Measurements from ENCODE around the gene DUSP5. TPM values are rescaled to one million over a fixed set of nuclear protein-coding genes. Genes with fewer than 3 reads are reported as not detected.

Gene DUSP5
- polyA plus RNA-seq, 3 donors: 2.0 to 65.3 (median 3.9) TPM

GRCh38 chr10:110495731-110496552 is 1.8 kb upstream of the DUSP5 start:
- no peak overlapping the region for H3K9ac ChIP-seq (ENCODE audit: insufficient read depth, low read length, poor library complexity, severe bottlenecking)
- peak overlapping the region; percentile 66 for H3K4me2 ChIP-seq (replicated peaks; ENCODE audit: extremely low read depth, low read length, poor library complexity, severe bottlenecking)
- no peaks in the 10 kb centered on the region for H3K79me2 ChIP-seq (ENCODE audit: insufficient read depth, low read length)
- peak in 2 of 3 donors; percentile 44 to 72 for DNase-seq
- H4K20me1 ChIP-seq (ENCODE audit: insufficient read depth, low read length): peaks cover 25% of the 10 kb centered on the region
- intact Hi-C loops (cut with micrococcal nuclease): loop anchor here (5.0 kb wide), 4 partner anchors 51 to 189 kb away; no protein-coding TSS in a partner anchor
- peaks cover 17 to 40% of the 10 kb centered on the region in 2 donors for H3K27me3 ChIP-seq (ENCODE audit: control insufficient read depth in 2 of 2, insufficient read depth in 2 of 2, low read length in 2 of 2)
- no peak for TF ChIP-seq CTCF (IDR thresholded peaks at IDR 0.05)
- H2AFZ ChIP-seq (ENCODE audit: insufficient read depth, low read depth, low read length, poor library complexity, severe bottlenecking): no peak overlapping the region
- Mint-ChIP-seq H3K27me3 (ENCODE audit: low read depth in 3 of 3) (peaks cover 46 to 57% (median 56%) of the 10 kb centered on the region in 3 donors), H3K9me3 (peaks cover 0 to 10% (median 7%) of the 10 kb centered on the region in 7 donors), H3K4me3 (peak overlapping the region; percentile 87 to 91), H3K4me1 (peaks cover 54% of the 10 kb centered on the region), H3K36me3 (peaks cover 7 to 29% of the 10 kb centered on the region in 2 donors), H3K27ac (peak overlapping the region; percentile 76 to 93 (median 91))
- H3K36me3 ChIP-seq (replicated peaks in 1 of 2; ENCODE audit: control insufficient read depth in 1 of 2, insufficient read depth in 2 of 2, low read length in 2 of 2): no peaks in the 10 kb centered on the region
- no peaks in the 10 kb centered on the region for H3K9me3 ChIP-seq (replicated peaks in 1 of 2; ENCODE audit: control insufficient read depth in 1 of 2, insufficient read depth in 1 of 2, low read length in 2 of 2)
- peak overlapping the region in 2 of 3 experiments; percentile 56 to 74 for H3K4me3 ChIP-seq (replicated peaks in 1 of 3; ENCODE audit: low read depth in 2 of 3, low read length in 3 of 3)
- peak overlapping the region in 1 of 2 donors; percentile 79 for H3K27ac ChIP-seq (ENCODE audit: low read depth in 1 of 2, low read length in 2 of 2)
- peaks cover 33 to 45% of the 10 kb centered on the region in 2 donors for H3K4me1 ChIP-seq (ENCODE audit: control insufficient read depth in 1 of 2, insufficient read depth in 2 of 2, low read length in 2 of 2)
- WGBS (ENCODE audit: insufficient coverage): 52% methylated on average over 13 of the region's 25 CpGs

GRCh38 chr10:110496553-110497437 is 912 bp upstream of the DUSP5 start:
- peaks cover 60% of the 10 kb centered on the region for H3K4me1 Mint-ChIP-seq
- H3K36me3 Mint-ChIP-seq: peaks cover 7 to 33% of the 10 kb centered on the region in 2 donors
- intact Hi-C loops (cut with micrococcal nuclease): loop anchor here (5.0 kb wide), 4 partner anchors 51 to 189 kb away; no protein-coding TSS in a partner anchor
- no peaks in the 10 kb centered on the region for H3K79me2 ChIP-seq (ENCODE audit: insufficient read depth, low read length)
- peaks cover 48 to 61% (median 59%) of the 10 kb centered on the region in 3 donors for H3K27me3 Mint-ChIP-seq (ENCODE audit: low read depth in 3 of 3)
- H3K9ac ChIP-seq (ENCODE audit: insufficient read depth, low read length, poor library complexity, severe bottlenecking): peak overlapping the region; percentile 79
- H3K27ac Mint-ChIP-seq: peak overlapping the region; percentile 76 to 93 (median 91)
- DNase-seq: peak in 1 of 3 donors; percentile 85
- no peaks in the 10 kb centered on the region for H3K36me3 ChIP-seq (replicated peaks in 1 of 2; ENCODE audit: control insufficient read depth in 1 of 2, insufficient read depth in 2 of 2, low read length in 2 of 2)
- H3K4me2 ChIP-seq (replicated peaks; ENCODE audit: extremely low read depth, low read length, poor library complexity, severe bottlenecking): peak overlapping the region; percentile 66
- peak overlapping the region; percentile 87 to 91 for H3K4me3 Mint-ChIP-seq
- peaks cover 34% of the 10 kb centered on the region for H4K20me1 ChIP-seq (ENCODE audit: insufficient read depth, low read length)
- no peak for TF ChIP-seq CTCF (IDR thresholded peaks at IDR 0.05)
- H3K4me1 ChIP-seq (ENCODE audit: control insufficient read depth in 1 of 2, insufficient read depth in 2 of 2, low read length in 2 of 2): peaks cover 42 to 54% of the 10 kb centered on the region in 2 donors
- 16% methylated on average over 13 of the region's 22 CpGs for WGBS (ENCODE audit: insufficient coverage)
- peaks cover 0 to 10% (median 7%) of the 10 kb centered on the region in 7 donors for H3K9me3 Mint-ChIP-seq
- H3K27ac ChIP-seq (ENCODE audit: low read depth in 1 of 2, low read length in 2 of 2): peak overlapping the region; percentile 58 to 79
- peaks cover 17 to 41% of the 10 kb centered on the region in 2 donors for H3K27me3 ChIP-seq (ENCODE audit: control insufficient read depth in 2 of 2, insufficient read depth in 2 of 2, low read length in 2 of 2)
- peak overlapping the region; percentile 56 to 85 (median 74) for H3K4me3 ChIP-seq (replicated peaks in 1 of 3; ENCODE audit: low read depth in 2 of 3, low read length in 3 of 3)
- no peaks in the 10 kb centered on the region for H3K9me3 ChIP-seq (replicated peaks in 1 of 2; ENCODE audit: control insufficient read depth in 1 of 2, insufficient read depth in 1 of 2, low read length in 2 of 2)
- H2AFZ ChIP-seq (ENCODE audit: insufficient read depth, low read depth, low read length, poor library complexity, severe bottlenecking): peak overlapping the region; percentile 48
